Stimulated activated CD4-positive, alpha-beta T cell treated with anti-CD3 and anti-CD28 coated beads, Interleukin-2, amount 100 ng/mL, for 48 hours (primary cell): ENCODE measurements around the gene ZNF521.
"Not testable (repeated sequence)": the region's sequence is repeated elsewhere in the genome, so short reads cannot be mapped to it uniquely, and the experiment has no call there.

ENCODE experiments used
- DNase-seq, 2 donors: peaks; one replicate each; pipeline ENCODE4 v3.0.0-alpha.2; 2020

The ZNF521 gene

DNA sequence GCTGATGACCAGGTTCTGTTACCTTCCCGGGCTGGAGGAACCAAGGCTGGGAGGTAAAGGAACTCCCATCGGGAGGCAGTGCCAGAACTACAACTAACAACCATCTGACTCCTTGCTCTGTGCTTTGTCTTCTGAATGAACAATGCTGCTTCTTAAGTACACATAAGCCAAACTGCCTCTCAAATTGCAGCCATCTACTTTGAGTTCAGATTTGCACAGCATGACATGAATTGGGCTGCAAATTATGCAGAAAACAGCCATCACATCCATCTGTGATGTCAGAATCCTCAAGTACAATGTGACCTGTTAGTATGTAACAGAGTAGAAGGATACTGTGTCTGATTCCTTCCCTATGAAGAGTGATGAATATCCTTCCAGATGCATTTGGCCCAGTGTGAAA lies 290.6 kb downstream of the ZNF521 start:
- no peak for DNase-seq

GRCh38 chr18:25058521-25058920 lies 293.4 kb downstream of the ZNF521 start:
- no peak for DNase-seq

- no peak for DNase-seq
Observed at GRCh38 chr18:25057491-25058050, 294.4 kb downstream of the ZNF521 start.

GRCh38 chr18:25056429-25056828 lies 295.5 kb downstream of the ZNF521 start:
- no peak for DNase-seq

DNA sequence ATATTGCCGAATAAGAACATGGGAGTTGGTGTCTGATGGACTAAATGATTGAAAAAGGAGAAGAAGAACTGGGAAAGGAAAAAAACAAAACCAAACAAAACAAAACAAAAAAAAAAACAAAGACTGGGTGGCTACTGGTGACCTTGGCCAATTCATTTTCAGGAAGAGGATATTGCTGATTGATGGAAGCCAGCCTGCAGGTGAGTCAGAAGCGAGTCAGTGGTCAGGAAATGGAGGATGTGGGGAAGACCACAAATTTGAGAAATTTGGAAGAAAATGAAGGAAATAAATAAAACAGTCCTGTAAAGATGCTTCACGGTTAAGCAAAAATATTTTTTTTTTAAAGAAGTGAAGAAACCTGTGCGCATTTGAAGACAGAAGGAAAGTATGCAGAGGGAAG lies 296.9 kb downstream of the ZNF521 start:
- DNase-seq, result no peak

- no peak for DNase-seq
Observed at GRCh38 chr18:25053466-25053865, 298.5 kb downstream of the ZNF521 start.

- no peak for DNase-seq
Observed at GRCh38 chr18:25052511-25052921, 299.4 kb downstream of the ZNF521 start.

DNA sequence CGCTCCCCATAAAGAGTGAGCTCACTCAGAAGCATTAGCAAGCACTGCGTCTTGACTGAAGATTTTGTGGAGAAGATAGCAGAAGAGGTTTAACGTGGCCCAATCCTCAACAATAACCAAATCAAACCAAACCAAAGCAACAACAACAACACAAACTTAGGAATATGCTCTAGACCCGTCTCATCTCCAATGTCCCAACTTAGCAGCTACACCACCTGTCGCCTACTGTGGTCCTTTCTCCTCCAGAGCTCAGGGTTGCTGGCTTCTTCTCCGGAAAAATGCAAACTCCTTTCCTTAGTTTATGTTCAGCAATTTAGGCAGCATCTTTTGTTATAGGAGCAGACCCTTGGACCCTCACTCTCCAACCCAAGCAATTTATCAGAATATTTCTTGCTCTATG lies 301.4 kb downstream of the ZNF521 start:
- DNase-seq, result no peak

DNA sequence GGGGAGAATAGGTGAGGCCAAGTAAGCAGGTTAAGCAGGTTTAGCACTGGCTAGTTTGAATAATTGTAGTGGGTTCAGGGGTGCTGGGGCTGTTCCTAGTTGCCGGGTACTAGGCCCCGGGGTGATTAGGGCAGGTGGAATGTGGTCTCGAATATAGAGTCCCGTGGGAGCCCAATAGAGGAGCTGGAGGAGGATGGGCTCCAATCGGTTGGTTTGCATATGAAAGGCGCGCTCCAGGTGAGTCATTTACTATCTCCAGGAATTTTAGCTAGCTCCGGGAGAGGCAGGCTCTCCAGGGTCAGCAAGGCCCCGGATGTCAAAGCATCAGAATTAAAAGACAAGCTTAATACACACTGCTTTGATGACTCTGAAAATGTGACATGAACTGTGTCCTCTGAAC lies 304.0 kb downstream of the ZNF521 start:
- DNase-seq, result no peak

- no peak for DNase-seq
Observed at GRCh38 chr18:25047421-25047820, 304.5 kb downstream of the ZNF521 start.

GRCh38 chr18:25044694-25045093 lies 307.3 kb downstream of the ZNF521 start:
- DNase-seq, result no peak

DNA sequence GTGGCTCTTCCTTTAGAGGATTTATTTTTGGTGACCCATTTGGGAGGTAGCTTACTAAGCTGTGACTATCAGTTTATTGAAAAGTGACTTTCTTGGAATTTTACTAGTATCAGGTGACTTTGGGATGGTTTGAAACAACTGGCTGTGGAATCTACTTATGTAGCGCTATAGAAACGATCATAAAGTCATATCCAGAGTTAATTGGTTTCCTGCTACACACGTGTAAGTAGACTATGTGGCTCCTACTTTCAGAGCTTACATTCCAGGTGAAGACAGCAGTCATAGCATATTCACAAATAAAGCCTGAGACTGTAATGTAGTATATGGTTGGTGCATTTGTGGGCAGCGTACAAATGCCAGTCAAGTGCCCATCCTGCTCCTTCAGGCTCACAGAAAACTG lies 308.9 kb downstream of the ZNF521 start:
- no peak for DNase-seq

DNA sequence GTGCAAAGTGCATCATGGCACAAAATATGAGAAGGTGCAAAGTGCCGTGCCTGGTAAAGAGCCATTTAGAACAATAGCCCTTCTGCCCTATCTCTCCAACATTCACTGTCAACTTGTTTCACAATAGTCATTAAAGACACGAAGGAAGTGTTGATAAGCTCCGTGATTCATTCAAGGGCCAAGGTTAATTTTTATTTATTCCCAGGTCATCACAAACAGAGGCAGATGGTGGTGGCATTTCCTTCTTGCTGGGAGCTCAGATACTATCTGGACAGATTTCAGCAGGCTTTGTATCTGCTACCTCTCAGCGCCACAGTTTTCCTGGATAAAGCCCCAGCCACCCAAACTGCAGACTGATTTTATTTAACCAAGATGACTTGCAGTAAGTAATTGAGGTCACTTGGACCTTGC lies 309.3 kb downstream of the ZNF521 start:
- no peak for DNase-seq

- DNase-seq, result no peak
Observed at GRCh38 chr18:25039781-25040180, 312.2 kb downstream of the ZNF521 start.

DNA sequence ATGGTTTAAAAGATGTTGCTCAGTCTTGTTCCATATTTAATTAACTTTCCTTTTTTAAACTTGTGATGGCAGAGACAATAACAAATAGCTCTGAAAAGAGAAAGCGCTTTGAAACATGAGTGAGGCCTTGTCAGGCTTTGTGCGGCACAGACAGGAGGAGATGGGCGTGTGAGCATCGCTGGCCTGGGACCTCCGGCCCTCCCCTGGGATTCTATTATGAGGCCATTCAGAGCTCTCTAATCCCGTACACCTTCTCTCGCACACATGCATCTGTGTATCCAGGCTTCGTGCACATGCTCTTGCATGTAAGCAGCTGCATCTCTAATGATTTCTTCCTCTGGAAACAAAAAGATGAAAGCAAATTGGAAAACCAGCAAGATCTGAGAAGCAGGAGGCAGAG lies 313.7 kb downstream of the ZNF521 start:
- DNase-seq, result no peak

DNA sequence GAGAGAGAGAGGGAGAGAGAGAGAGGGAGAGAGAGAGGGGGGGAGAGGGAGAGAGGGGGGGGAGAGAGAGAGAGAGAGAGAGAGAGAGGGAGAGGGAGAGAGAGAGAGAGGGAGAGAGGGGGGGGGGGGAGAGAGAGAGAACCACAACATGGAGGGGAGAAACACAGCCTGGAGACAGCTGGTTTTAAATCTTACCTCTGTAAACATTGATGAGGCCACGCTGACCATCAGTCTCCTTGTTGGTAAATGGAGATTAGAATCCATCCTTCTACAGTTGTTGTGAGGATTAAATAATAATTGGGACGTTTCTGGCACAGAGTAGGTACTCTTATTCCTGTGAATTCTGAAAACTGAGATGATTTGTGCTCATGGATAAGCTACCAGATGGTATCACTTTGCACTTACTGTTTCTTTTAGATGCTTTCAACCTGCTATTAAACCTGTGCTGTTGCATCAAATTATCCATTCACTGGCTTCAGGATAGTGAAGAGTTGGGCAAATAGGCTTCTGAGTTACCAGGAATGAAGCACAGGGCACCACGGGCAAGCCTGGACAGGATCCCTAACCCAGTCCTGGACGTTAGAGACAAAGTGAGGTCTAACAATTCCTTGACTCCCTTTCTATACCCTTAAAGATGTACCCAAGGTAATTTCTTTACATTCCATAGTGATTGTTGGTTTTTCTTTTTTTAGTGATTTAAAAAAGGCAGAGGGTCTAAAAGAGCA lies 318.1 kb downstream of the ZNF521 start:
- no peak for DNase-seq

DNA sequence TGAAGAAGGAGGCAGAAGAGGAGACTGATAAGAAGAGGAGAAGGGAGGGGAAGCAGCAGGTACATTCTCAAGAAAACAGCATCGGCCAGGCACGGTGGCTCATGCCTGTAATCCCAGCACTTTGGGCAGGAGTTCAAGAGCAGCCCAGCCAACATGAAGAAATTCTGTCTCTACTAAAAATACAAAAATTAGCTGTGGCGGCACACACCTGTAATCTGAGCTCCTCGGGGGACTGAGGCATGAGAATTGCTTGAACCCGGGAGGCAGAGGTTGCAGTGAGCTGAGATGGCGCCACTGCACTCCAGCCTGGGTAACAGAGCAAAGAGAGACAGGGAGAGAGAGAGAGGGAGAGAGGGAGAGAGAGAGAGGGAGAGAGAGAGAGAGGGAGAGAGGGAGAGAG lies 318.8 kb downstream of the ZNF521 start:
- not testable (repeated sequence) for DNase-seq

- DNase-seq, result no peak
Observed at GRCh38 chr18:25029802-25030201, 322.2 kb downstream of the ZNF521 start.

GRCh38 chr18:25019931-25020330 lies 332.0 kb downstream of the ZNF521 start:
- no peak for DNase-seq

DNA sequence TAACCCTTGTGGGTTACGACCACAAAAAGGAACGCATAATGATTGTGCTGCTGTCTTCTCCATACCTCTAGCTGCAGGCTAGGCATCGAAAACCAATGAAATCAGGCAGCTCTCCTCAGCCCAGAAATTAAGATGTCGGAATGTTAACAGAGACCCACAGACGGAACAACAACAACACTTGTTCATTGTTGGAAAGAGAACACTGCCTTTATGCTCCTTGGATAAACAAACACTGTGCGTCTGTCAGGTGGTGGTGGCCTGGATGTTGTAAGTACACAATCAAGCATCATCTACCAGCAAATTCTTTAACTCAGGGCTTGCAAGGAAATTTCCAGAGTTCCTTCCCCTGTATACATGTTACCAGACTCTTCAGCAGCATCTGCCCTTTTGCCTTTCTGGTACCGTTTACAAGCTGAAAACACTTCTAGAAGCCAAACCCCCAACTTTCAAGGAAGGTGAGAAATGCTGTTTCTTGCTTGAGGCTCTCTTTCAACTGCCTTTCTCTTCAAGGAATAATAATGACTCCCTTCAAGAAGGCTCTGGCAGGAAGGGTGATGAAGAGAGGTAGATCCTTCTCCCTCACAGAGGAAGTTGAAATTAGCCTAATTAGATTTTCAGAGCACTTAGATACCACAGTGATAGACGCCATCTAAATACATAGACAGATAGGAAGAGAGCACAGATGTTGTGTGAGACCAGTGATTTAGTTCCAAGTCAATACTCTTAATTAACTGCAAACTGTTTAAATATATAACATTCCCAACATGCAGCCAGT lies 332.7 kb downstream of the ZNF521 start:
- DNase-seq, result no peak

DNA sequence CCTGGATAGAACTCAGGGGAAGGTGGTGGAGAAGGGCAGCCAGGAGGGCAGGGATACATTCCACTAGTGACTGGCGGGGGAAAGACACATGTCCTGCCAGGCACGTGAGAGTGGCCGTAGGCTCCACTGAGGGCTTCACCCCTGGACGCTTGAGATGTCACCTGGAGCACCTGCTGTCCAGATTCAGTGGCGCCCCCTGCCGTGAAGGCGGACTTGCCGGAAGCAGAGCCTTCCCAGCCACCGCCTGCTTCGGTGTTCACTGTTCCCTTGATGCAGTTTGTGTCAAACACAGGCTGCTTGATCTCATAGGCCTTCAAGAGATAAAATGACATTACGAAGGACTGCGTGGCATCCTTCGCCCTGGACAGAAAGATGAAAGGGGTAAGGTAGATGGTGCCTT lies 335.3 kb downstream of the ZNF521 start:
- no peak for DNase-seq

GRCh38 chr18:25016181-25016580 lies 335.8 kb downstream of the ZNF521 start:
- no peak for DNase-seq
